Smooth muscle cell (in vitro differentiated cells): ENCODE results near the gene IAH1. TPM values are rescaled to one million over a fixed set of nuclear protein-coding genes. Genes with fewer than 3 reads are reported as not detected.

ENCODE experiments used
- DNase-seq: peaks from one replicate; lab custom pipeline; 2025; ENCODE audit not compliant: unreplicated experiment; lab: John Stamatoyannopoulos, UW
- H2AFZ ChIP-seq: fragments of 200-600 bp; sonication (generic); 2 replicates; pipeline ENCODE4 v1.6.0; 2016; ENCODE audit warnings: antibody characterized with exemption, low read depth, mild to moderate bottlenecking
- H3F3A ChIP-seq: fragments of 200-600 bp; sonication (generic); 2 replicates; pipeline ENCODE4 v1.6.0; 2017; ENCODE audit warnings: antibody characterized with exemption, low read depth
- H3K27ac ChIP-seq: fragments of 200-600 bp; sonication (generic); 2 replicates; pipeline ENCODE4 v1.5.1; 2016; ENCODE audit warnings: low read depth, mild to moderate bottlenecking
- H3K27me3 ChIP-seq: fragments of 200-600 bp; sonication (generic); 2 replicates; pipeline ENCODE4 v1.6.1; 2016; ENCODE audit warnings: low read depth, mild to moderate bottlenecking
- H3K36me3 ChIP-seq: fragments of 200-600 bp; sonication (generic); 2 replicates; pipeline ENCODE4 v1.5.1; 2016; ENCODE audit warnings: low read depth
- H3K4me1 ChIP-seq: fragments of 200-600 bp; sonication (generic); 2 replicates; pipeline ENCODE4 v1.5.1; 2016; ENCODE audit warnings: low read depth
- H3K4me2 ChIP-seq: fragments of 200-600 bp; sonication (generic); 2 replicates; pipeline ENCODE4 v1.6.0; 2016; ENCODE audit warnings: mild to moderate bottlenecking
- H3K4me3 ChIP-seq: fragments of 200-600 bp; sonication (generic); 2 replicates; pipeline ENCODE4 v1.5.1; 2016; ENCODE audit warnings: mild to moderate bottlenecking
- H3K79me2 ChIP-seq: fragments of 200-600 bp; sonication (generic); 2 replicates; pipeline ENCODE4 v1.6.0; 2016; ENCODE audit warnings: low read depth, mild to moderate bottlenecking
- H3K9ac ChIP-seq: fragments of 200-600 bp; sonication (generic); 2 replicates; pipeline ENCODE4 v1.6.0; 2016; ENCODE audit warnings: low read depth
- H3K9me3 ChIP-seq: fragments of 200-600 bp; sonication (generic); replicated peaks from 2 replicates; pipeline ENCODE4 v1.5.1; 2016; ENCODE audit warnings: low read depth
- H4K20me1 ChIP-seq: fragments of 200-600 bp; sonication (generic); 2 replicates; pipeline ENCODE4 v1.6.0; 2016; ENCODE audit warnings: low read depth
- CTCF ChIP-seq: fragments of 200-600 bp; sonication (generic); IDR thresholded peaks from 2 replicates; pipeline ENCODE4 v1.5.1; 2017; ENCODE audit warnings: borderline replicate concordance, mild to moderate bottlenecking, antibody characterized with exemption; ENCODE audit not compliant: insufficient read depth, poor library complexity, severe bottlenecking
- WGBS: methylation state at CpG from one replicate; pipeline ENCODE4 v1.1.7; 2016; ENCODE audit warnings: low lambda C conversion rate; 5-methylcytosine and 5-hydroxymethylcytosine counted together
- polyA plus RNA-seq: library from polyadenylated mRNA; unstranded; fragments of >200 nt; fragmentation: Nextera tagmentation; extraction: Ambion mirVana; gene quantifications from 2 replicates; pipeline ENCODE4 v1.2.1, GENCODE V29; 2016
- total RNA-seq: library from RNA; depleted of rRNA; stranded (reverse); fragments of >200 nt; gene quantifications from 2 replicates; pipeline ENCODE4 v1.2.3, GENCODE V29; 2014

IAH1 gene
- total and polyA plus RNA-seq, 2 experiments from 2014 or later: 40.8 to 73.7 TPM

- Histone ChIP-seq H3K9ac (no peak overlapping the region), H3K36me3 (no peaks in the 10 kb centered on the region), H3K9me3 (no peaks in the 10 kb centered on the region), H3K4me1 (no peaks in the 10 kb centered on the region), H4K20me1 (no peaks in the 10 kb centered on the region), H3K4me3 (no peak overlapping the region), H3F3A (no peaks in the 10 kb centered on the region), H3K4me2 (no peak overlapping the region), H3K27me3 (no peaks in the 10 kb centered on the region), H3K79me2 (no peaks in the 10 kb centered on the region), H2AFZ (no peak overlapping the region), H3K27ac (no peak overlapping the region)
- WGBS: 92% methylated on average over 3 of the region's 3 CpGs
- no peak for DNase-seq
- no peak for TF ChIP-seq CTCF
Observed at GRCh38 chr2:9461079-9461478, 13.3 kb upstream of the IAH1 start.

- no peaks in the 10 kb centered on the region for H3K27me3 ChIP-seq
- no peak overlapping the region for H3K27ac ChIP-seq
- H3K79me2 ChIP-seq: no peaks in the 10 kb centered on the region
- H3K4me3 ChIP-seq: no peak overlapping the region
- H3K9ac ChIP-seq: no peak overlapping the region
- no peaks in the 10 kb centered on the region for H3K9me3 ChIP-seq
- no peak overlapping the region for H3K4me2 ChIP-seq
- no peaks in the 10 kb centered on the region for H3K4me1 ChIP-seq
- no peaks in the 10 kb centered on the region for H4K20me1 ChIP-seq
- H2AFZ ChIP-seq: no peak overlapping the region
- 95% methylated on average over 5 of the region's 5 CpGs for WGBS
- no peaks in the 10 kb centered on the region for H3K36me3 ChIP-seq
- no peak for DNase-seq
- TF ChIP-seq CTCF: no peak
- no peaks in the 10 kb centered on the region for H3F3A ChIP-seq
Observed at GRCh38 chr2:9462313-9462712, 12.0 kb upstream of the IAH1 start.

DNA sequence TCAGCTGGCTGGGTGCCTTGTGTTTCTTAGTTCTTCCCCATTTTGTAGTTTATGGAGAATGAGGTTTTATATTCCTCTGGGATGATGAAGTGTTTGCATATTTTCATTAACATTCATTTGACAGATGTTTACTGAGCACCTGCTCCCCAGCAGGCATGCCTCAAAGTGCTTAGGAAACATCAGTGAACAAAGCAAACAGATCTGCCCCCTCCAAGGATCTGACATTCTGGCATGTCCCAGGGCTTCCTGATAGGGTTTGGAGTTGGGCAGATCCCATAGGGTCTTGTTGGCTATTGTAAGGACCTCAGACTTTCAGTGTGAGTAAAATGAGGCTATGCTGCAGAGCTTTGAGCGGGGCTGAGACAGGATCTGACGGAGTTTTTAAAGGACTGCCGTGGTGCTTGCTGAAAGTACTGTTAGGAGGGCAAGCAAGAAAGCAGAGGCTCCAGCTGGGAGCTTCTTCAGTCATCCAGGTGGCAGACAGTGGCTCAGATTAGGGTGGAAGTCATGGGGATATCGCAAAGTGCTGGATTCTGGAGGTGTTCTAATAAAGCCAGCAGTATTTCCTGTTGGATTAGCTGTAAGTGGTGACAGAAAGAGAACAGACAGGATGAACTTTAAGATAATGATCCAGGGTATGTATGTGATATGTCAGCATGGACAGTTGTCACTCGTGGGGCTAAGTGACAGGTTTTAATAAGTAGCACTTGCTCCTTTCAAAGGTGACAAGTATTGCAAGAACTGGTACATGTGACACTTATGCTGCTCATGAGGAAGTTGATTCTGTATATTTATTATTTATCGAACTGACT is 11.3 kb upstream of the IAH1 start:
- H3F3A ChIP-seq: no peaks in the 10 kb centered on the region
- 75% methylated on average over 6 of the region's 6 CpGs for WGBS
- H3K4me3 ChIP-seq: no peak overlapping the region
- no peak overlapping the region for H2AFZ ChIP-seq
- H3K36me3 ChIP-seq: no peaks in the 10 kb centered on the region
- no peaks in the 10 kb centered on the region for H3K27me3 ChIP-seq
- H3K4me1 ChIP-seq: no peaks in the 10 kb centered on the region
- no peaks in the 10 kb centered on the region for H3K9me3 ChIP-seq
- H3K9ac ChIP-seq: no peak overlapping the region
- H4K20me1 ChIP-seq: no peaks in the 10 kb centered on the region
- DNase-seq: no peak
- H3K4me2 ChIP-seq: no peak overlapping the region
- no peak overlapping the region for H3K27ac ChIP-seq
- H3K79me2 ChIP-seq: no peaks in the 10 kb centered on the region
- TF ChIP-seq CTCF: no peak

GRCh38 chr2:9463698-9464034 is 10.7 kb upstream of the IAH1 start:
- TF ChIP-seq CTCF: no peak
- WGBS: 61% methylated on average over 7 of the region's 7 CpGs
- Histone ChIP-seq H3K27ac (no peak overlapping the region), H3K4me1 (no peaks in the 10 kb centered on the region), H4K20me1 (no peaks in the 10 kb centered on the region), H2AFZ (no peak overlapping the region), H3K36me3 (no peaks in the 10 kb centered on the region), H3K4me2 (no peak overlapping the region), H3K9ac (no peak overlapping the region), H3F3A (no peaks in the 10 kb centered on the region), H3K4me3 (no peak overlapping the region), H3K79me2 (no peaks in the 10 kb centered on the region), H3K9me3 (no peaks in the 10 kb centered on the region), H3K27me3 (no peaks in the 10 kb centered on the region)
- DNase-seq: no peak
